Gastrocnemius medialis (tissue), 4 donors: ENCODE data around the gene DCAF12. TPM values are rescaled to one million over a fixed set of nuclear protein-coding genes. Genes with fewer than 3 reads are reported as not detected.

Experiments used
- ATAC-seq, 2 donors: fragments of 150-250 bp; one replicate each; pipeline ENCODE4 v1.9.1; 2016
- DNase-seq, 2 donors: peaks; one replicate each; pipeline ENCODE4 v3.0.0-alpha.2; 2019
- H3K27ac ChIP-seq, 4 donors: fragments of 200-600 bp; sonication (generic); 1 replicate in 1 of 4; 2 replicates in 3 of 4; pipeline ENCODE4 v1.5.1; 2016 to 2018; ENCODE audit warnings: mild to moderate bottlenecking in 2 of 4, moderate library complexity in 1 of 4
- H3K27me3 ChIP-seq, 3 donors: fragments of 200-600 bp; sonication (generic) in 2 of 3; 1 replicate in 1 of 3; 2 replicates in 2 of 3; pipeline versions ENCODE4 v1.5.1 to v1.6.0; 2016 to 2019; ENCODE audit warnings: mild to moderate bottlenecking in 1 of 3, moderate library complexity in 1 of 3
- H3K36me3 ChIP-seq, 2 donors: fragments of 200-600 bp; sonication (generic) in 1 of 2; one replicate each; pipeline ENCODE4 v1.5.1; 2017 to 2018
- H3K4me1 ChIP-seq, 2 donors: fragments of 200-600 bp; sonication (generic) in 1 of 2; one replicate each; pipeline ENCODE4 v1.5.1; 2016 to 2017; ENCODE audit warnings: mild to moderate bottlenecking in 2 of 2
- H3K4me3 ChIP-seq, 4 donors: fragments of 200-600 bp; sonication (generic) in 3 of 4; 1 replicate in 1 of 4; 2 replicates in 3 of 4; pipeline ENCODE4 v1.5.1; 2016 to 2019; ENCODE audit warnings: mild to moderate bottlenecking in 2 of 4
- H3K9me3 ChIP-seq, 3 donors: fragments of 200-600 bp; sonication (generic) in 2 of 3; 1 replicate in 1 of 3; 2 replicates in 2 of 3; pipeline ENCODE4 v1.5.1; 2016 to 2019
- CTCF ChIP-seq, 5 experiments: fragments of 450-650 bp in 3 of 5; fragments of 200-600 bp in 2 of 5; sonication (generic) in 2 of 5; IDR thresholded peaks in 4 of 5; conservative IDR thresholded peaks in 1 of 5; 1 replicate in 4 of 5; 2 replicates in 1 of 5; pipeline ENCODE4 v1.5.1; 2016 to 2019; ENCODE audit warnings: antibody characterized with exemption in 5 of 5, mild to moderate bottlenecking in 3 of 5, moderate library complexity in 3 of 5
- POLR2A ChIP-seq, 2 donors: fragments of 450-650 bp; IDR thresholded peaks; one replicate each; pipeline ENCODE4 v1.6.1; 2017; ENCODE audit warnings: antibody characterized with exemption in 2 of 2, mild to moderate bottlenecking in 2 of 2, moderate library complexity in 2 of 2
- in situ Hi-C, 4 donors: fragments of 200-750 bp; cut with MboI; loops; one replicate each; pipeline versions ENCODE4 v1.15.0 to v1.8.0; 2017; ENCODE audit warnings: low sequenced_read_pairs in 4 of 4
- intact Hi-C: fragments of 100-400 bp; cut with DNase I; formaldehyde crosslinking; loops from one replicate; pipeline ENCODE4 v1.15.1; 2023; ENCODE audit warnings: low total_unique reads
- total RNA-seq, 4 donors: library from RNA; depleted of rRNA; stranded (reverse); fragments of >200 nt; gene quantifications; one replicate each; pipeline versions ENCODE4 v1.1.0 to v1.2.3, GENCODE V29; 2016

Gene DCAF12
- total RNA-seq, 4 donors from 2014 or later, result 19.4 to 33.7 (median 26.7) TPM

DNA sequence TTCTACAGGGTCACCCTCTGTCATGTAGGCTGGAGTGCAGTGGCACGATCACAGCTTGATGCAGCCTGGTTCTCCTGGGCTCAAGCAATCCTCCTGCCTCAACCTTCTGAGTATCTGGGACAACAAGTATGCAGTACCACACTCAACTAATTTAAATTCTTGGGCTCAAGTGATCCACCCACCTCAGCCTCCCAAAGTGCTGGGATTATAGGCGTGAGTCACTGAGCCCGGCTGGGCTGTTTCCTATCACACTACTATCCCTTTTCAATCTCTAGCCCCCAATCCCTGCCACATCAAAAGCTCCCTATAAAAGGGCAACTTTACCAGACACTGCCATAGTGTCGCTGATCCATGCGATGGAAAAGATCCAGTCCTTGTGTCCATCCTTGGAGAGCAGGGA lies 20.4 kb downstream of the DCAF12 start:
- H3K9me3 ChIP-seq, result no peaks in the 10 kb centered on the region
- H3K27ac ChIP-seq, result no peak overlapping the region
- no peak overlapping the region for H3K4me3 ChIP-seq
- intact Hi-C loops, result no loop called here
- peaks cover 2 to 73% of the 10 kb centered on the region in 2 donors for H3K36me3 ChIP-seq
- DNase-seq (no peak), ATAC-seq (no peak)
- TF ChIP-seq CTCF (IDR thresholded peaks at IDR 0.05 in 4 of 5, conservative IDR thresholded peaks at IDR 0.05 in 1 of 5) (no peak), POLR2A (IDR thresholded peaks at IDR 0.05) (no peak)
- H3K4me1 ChIP-seq, result peaks cover 0 to 3% of the 10 kb centered on the region in 2 donors
- H3K27me3 ChIP-seq, result no peaks in the 10 kb centered on the region
- in situ Hi-C loops, result no loop called here

GRCh38 chr9:34102796-34103195 lies 23.7 kb downstream of the DCAF12 start:
- intact Hi-C loops (no loop called here), in situ Hi-C loops (no loop called here)
- no peaks in the 10 kb centered on the region for H3K27me3 ChIP-seq
- TF ChIP-seq CTCF (IDR thresholded peaks at IDR 0.05 in 4 of 5, conservative IDR thresholded peaks at IDR 0.05 in 1 of 5), result no peak
- ATAC-seq (no peak), DNase-seq (no peak)
- H3K9me3 ChIP-seq, result no peaks in the 10 kb centered on the region
- H3K4me3 ChIP-seq, result no peak overlapping the region
- H3K36me3 ChIP-seq, result peaks cover 2 to 86% of the 10 kb centered on the region in 2 donors
- no peak overlapping the region for H3K27ac ChIP-seq
- no peaks in the 10 kb centered on the region for H3K4me1 ChIP-seq

- Histone ChIP-seq H3K4me3 (no peak overlapping the region), H3K27ac (no peak overlapping the region), H3K27me3 (no peaks in the 10 kb centered on the region), H3K36me3 (peaks cover 0 to 80% of the 10 kb centered on the region in 2 donors), H3K9me3 (no peaks in the 10 kb centered on the region), H3K4me1 (no peaks in the 10 kb centered on the region)
- TF ChIP-seq POLR2A (IDR thresholded peaks at IDR 0.05) (no peak), CTCF (IDR thresholded peaks at IDR 0.05 in 4 of 5, conservative IDR thresholded peaks at IDR 0.05 in 1 of 5) (no peak)
- intact Hi-C loops (no loop called here), in situ Hi-C loops (no loop called here)
- ATAC-seq (no peak), DNase-seq (no peak)
These were observed 28.2 kb downstream of the DCAF12 start for GRCh38 chr9:34098307-34098706.

DNA sequence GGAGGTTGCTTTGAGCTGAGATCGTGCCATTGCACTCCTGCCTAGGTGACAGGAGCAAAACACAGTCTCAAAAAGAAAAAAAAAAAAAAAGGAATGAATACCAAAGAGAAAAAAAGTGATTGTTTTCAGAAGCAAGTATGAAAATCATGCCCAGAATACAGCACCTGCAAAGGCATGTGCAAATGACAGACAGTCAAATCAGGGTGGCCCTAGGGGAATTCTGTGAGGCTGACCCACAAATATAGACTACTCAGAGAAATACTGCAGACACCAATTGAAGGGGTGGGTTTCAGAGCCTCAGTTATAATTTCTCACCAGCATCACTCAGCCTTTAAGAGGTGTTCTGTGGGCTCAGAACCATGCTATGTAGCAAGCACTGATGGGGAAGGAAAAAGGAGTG lies 28.6 kb downstream of the DCAF12 start:
- in situ Hi-C loops (no loop called here), intact Hi-C loops (no loop called here)
- peaks cover 0 to 80% of the 10 kb centered on the region in 2 donors for H3K36me3 ChIP-seq
- H3K27ac ChIP-seq, result no peak overlapping the region
- TF ChIP-seq POLR2A (IDR thresholded peaks at IDR 0.05), result no peak
- TF ChIP-seq CTCF (IDR thresholded peaks at IDR 0.05 in 4 of 5, conservative IDR thresholded peaks at IDR 0.05 in 1 of 5), result no peak
- DNase-seq (no peak), ATAC-seq (no peak)
- H3K9me3 ChIP-seq, result no peaks in the 10 kb centered on the region
- H3K4me3 ChIP-seq, result no peak overlapping the region
- H3K27me3 ChIP-seq, result no peaks in the 10 kb centered on the region
- no peaks in the 10 kb centered on the region for H3K4me1 ChIP-seq

- H3K9me3 ChIP-seq, result no peaks in the 10 kb centered on the region
- no peak overlapping the region for H3K4me3 ChIP-seq
- TF ChIP-seq POLR2A (IDR thresholded peaks at IDR 0.05), result no peak
- in situ Hi-C loops, result no loop called here
- no peaks in the 10 kb centered on the region for H3K4me1 ChIP-seq
- DNase-seq, result no peak
- intact Hi-C loops, result no loop called here
- no peak overlapping the region for H3K27ac ChIP-seq
- ATAC-seq, result no peak
- H3K27me3 ChIP-seq, result no peaks in the 10 kb centered on the region
- H3K36me3 ChIP-seq, result peaks cover 0 to 80% of the 10 kb centered on the region in 2 donors
These were observed 29.7 kb downstream of the DCAF12 start for GRCh38 chr9:34096751-34097150.
